ENCODE results near the gene MAPK8.

MAPK8 gene

GRCh38 chr10:48475943-48476278, 169.4 kb downstream of the MAPK8 start:
- no peak for TF ChIP-seq CTCF (IDR thresholded peaks at IDR 0.05; ENCODE audit: low read depth, low read length)
- no peak for DNase-seq (ENCODE audit: extremely low read depth, low read depth)

- no peak for TF ChIP-seq CTCF (IDR thresholded peaks at IDR 0.05; ENCODE audit: low read depth, low read length)
- no peak for DNase-seq (ENCODE audit: extremely low read depth, low read depth)
These were observed 170.0 kb downstream of the MAPK8 start for GRCh38 chr10:48476279-48476982.

- DNase-seq (ENCODE audit: extremely low read depth, low read depth), result no peak
- no peak for TF ChIP-seq CTCF (IDR thresholded peaks at IDR 0.05; ENCODE audit: low read depth, low read length)
These were observed 170.7 kb downstream of the MAPK8 start for GRCh38 chr10:48477141-48477540.

- no peak for TF ChIP-seq CTCF (IDR thresholded peaks at IDR 0.05; ENCODE audit: low read depth, low read length)
- no peak for DNase-seq (ENCODE audit: extremely low read depth, low read depth)
These were observed 171.1 kb downstream of the MAPK8 start for GRCh38 chr10:48477616-48478015.

- TF ChIP-seq CTCF (IDR thresholded peaks at IDR 0.05; ENCODE audit: low read depth, low read length), result no peak
- DNase-seq (ENCODE audit: extremely low read depth, low read depth), result no peak
These were observed 172.0 kb downstream of the MAPK8 start for GRCh38 chr10:48478469-48478868.

- no peak for DNase-seq (ENCODE audit: extremely low read depth, low read depth)
- TF ChIP-seq CTCF (IDR thresholded peaks at IDR 0.05; ENCODE audit: low read depth, low read length), result no peak
These were observed 172.7 kb downstream of the MAPK8 start for GRCh38 chr10:48478980-48479811.

All from AG09319 (cell line).